Vagina (tissue), 2 donors: ENCODE results near the gene DNAJC6.

ENCODE experiments used
- CTCF ChIP-seq, 3 experiments: fragments of 450-650 bp in 2 of 3; fragments of 200-600 bp in 1 of 3; sonication (generic) in 1 of 3; IDR thresholded peaks; one replicate each; pipeline ENCODE4 v1.5.1; 2017 to 2019; ENCODE audit warnings: antibody characterized with exemption in 3 of 3, mild to moderate bottlenecking in 2 of 3, moderate library complexity in 2 of 3
- POLR2AphosphoS5 ChIP-seq, 2 donors: sonication (generic); formaldehyde crosslinking; IDR thresholded peaks; one replicate each; pipeline ENCODE4 v1.9.0; 2017; ENCODE audit warnings: antibody characterized with exemption in 2 of 2, mild to moderate bottlenecking in 2 of 2, low read depth in 1 of 2; ENCODE audit not compliant: insufficient read depth in 1 of 2

GRCh38 chr1:65441464-65441863 lies 132.1 kb downstream of the DNAJC6 start:
- TF ChIP-seq CTCF (IDR thresholded peaks at IDR 0.05) (no peak), POLR2AphosphoS5 (IDR thresholded peaks at IDR 0.05; ENCODE audit: insufficient read depth in 1 of 2, low read depth in 1 of 2) (no peak)
